B cell (primary cell): ENCODE data around the gene UBR3. TPM values are rescaled to one million over a fixed set of nuclear protein-coding genes. Genes with fewer than 3 reads are reported as not detected.

Experiments used
- ATAC-seq: fragments of 200-7000 bp; cut with Tn5 transposase; one replicate; pipeline ENCODE4 v1.10.0; 2021; ENCODE audit warnings: low read depth, mild to moderate bottlenecking, moderate number of reproducible peaks, moderate library complexity
- CTCF ChIA-PET: fragments of 350-600 bp; sonication (Branson Sonifier 250); formaldehyde crosslinking; loops from one replicate; lab custom pipeline; 2021; ENCODE audit warnings: antibody characterized with exemption, inconsistent platforms; lab: Charles Lee
- POLR2A ChIA-PET: fragments of 350-600 bp; sonication (Branson Sonifier 250); formaldehyde crosslinking; loops from one replicate; lab custom pipeline; 2021; ENCODE audit warnings: antibody characterized with exemption; lab: Charles Lee
- DNase-seq: peaks from one replicate; pipeline ENCODE4 v3.0.0; 2013
- H2AFZ ChIP-seq: 2 replicates; pipeline ENCODE4 v1.6.1; 2012; ENCODE audit warnings: mild to moderate bottlenecking, low read depth, low read length; ENCODE audit not compliant: insufficient read depth, poor library complexity, severe bottlenecking
- H3K27ac ChIP-seq, 2 donors: 1 replicate in 1 of 2; 2 replicates in 1 of 2; pipeline ENCODE4 v1.5.1; 2012 to 2013; ENCODE audit warnings: low read length in 2 of 2, mild to moderate bottlenecking in 2 of 2, moderate library complexity in 1 of 2
- H3K27me3 ChIP-seq, 4 experiments: fragments of 200-600 bp in 1 of 4; sonication (generic) in 1 of 4; replicated peaks in 1 of 4; 1 replicate in 2 of 4; 2 replicates in 2 of 4; pipeline versions ENCODE4 v1.6.1 to v1.7.0; 2013 to 2016; ENCODE audit warnings: low read length in 3 of 4, mild to moderate bottlenecking in 2 of 4, mixed read lengths in 1 of 4, moderate library complexity in 1 of 4; ENCODE audit not compliant: insufficient read depth in 4 of 4, control insufficient read depth in 3 of 4; ENCODE audit errors: control extremely low read depth in 1 of 4
- H3K36me3 ChIP-seq, 2 experiments: replicated peaks in 1 of 2; 1 replicate in 1 of 2; 2 replicates in 1 of 2; pipeline versions ENCODE4 v1.6.1 to v1.7.1; 2013; ENCODE audit warnings: low read length in 1 of 2; ENCODE audit not compliant: insufficient read depth in 2 of 2, control insufficient read depth in 1 of 2; ENCODE audit errors: control extremely low read depth in 1 of 2, extremely low read depth in 1 of 2
- H3K4me1 ChIP-seq, 2 donors: fragments of 200-600 bp in 1 of 2; sonication (generic) in 1 of 2; 1 replicate in 1 of 2; 2 replicates in 1 of 2; pipeline versions ENCODE4 v1.5.1 to v1.6.1; 2013 to 2017; ENCODE audit warnings: low read length in 2 of 2; ENCODE audit not compliant: control insufficient read depth in 2 of 2, insufficient read depth in 2 of 2
- H3K4me2 ChIP-seq: replicated peaks from 2 replicates; pipeline ENCODE3; 2012; ENCODE audit warnings: mild to moderate bottlenecking, low read depth, low read length; ENCODE audit not compliant: poor library complexity, severe bottlenecking
- H3K4me3 ChIP-seq, 5 experiments: fragments of 200-600 bp in 1 of 5; sonication (generic) in 1 of 5; 1 replicate in 3 of 5; 2 replicates in 2 of 5; pipeline versions ENCODE4 v1.5.1 to v1.7.0; 2011 to 2016; ENCODE audit warnings: low read length in 4 of 5, mild to moderate bottlenecking in 4 of 5, low read depth in 2 of 5, control low read depth in 1 of 5, moderate library complexity in 1 of 5; ENCODE audit not compliant: insufficient read depth in 1 of 5; ENCODE audit errors: control extremely low read depth in 1 of 5, extremely low read depth in 1 of 5
- H3K79me2 ChIP-seq: fragments of 200-600 bp; sonication (generic); one replicate; pipeline ENCODE4 v1.6.0; 2016; ENCODE audit warnings: low read length; ENCODE audit not compliant: control insufficient read depth, insufficient read depth
- H3K9ac ChIP-seq: fragments of 200-600 bp; sonication (generic); 2 replicates; pipeline ENCODE4 v1.6.1; 2017; ENCODE audit warnings: mild to moderate bottlenecking, low read length, moderate library complexity
- H3K9me3 ChIP-seq, 3 donors: one replicate each; pipeline versions ENCODE4 v1.6.1 to v1.7.1; 2013; ENCODE audit warnings: low read length in 2 of 3; ENCODE audit not compliant: control insufficient read depth in 2 of 3, insufficient read depth in 1 of 3; ENCODE audit errors: control extremely low read depth in 1 of 3
- H4K20me1 ChIP-seq: 2 replicates; pipeline ENCODE4 v1.6.0; 2012; ENCODE audit warnings: mild to moderate bottlenecking, low read length; ENCODE audit not compliant: insufficient read depth, control insufficient read depth, poor library complexity, severe bottlenecking
- H3K27ac Mint-ChIP-seq: one replicate; pipeline ENCODE4 v1.8.0; 2021; ENCODE audit warnings: mixed read lengths
- H3K27me3 Mint-ChIP-seq: one replicate; pipeline ENCODE4 v1.8.0; 2021; ENCODE audit warnings: mixed read lengths
- H3K4me1 Mint-ChIP-seq: one replicate; pipeline ENCODE4 v1.8.0; 2021; ENCODE audit warnings: mixed read lengths
- H3K4me3 Mint-ChIP-seq: one replicate; pipeline ENCODE4 v1.8.0; 2021; ENCODE audit warnings: mixed read lengths
- H3K9me3 Mint-ChIP-seq: one replicate; pipeline ENCODE4 v1.8.0; 2022; ENCODE audit warnings: mixed read lengths; ENCODE audit not compliant: insufficient read depth
- CTCF ChIP-seq: fragments of 200-600 bp; IDR thresholded peaks from one replicate; pipeline ENCODE4 v1.8.0; 2022; ENCODE audit warnings: antibody characterized with exemption, mild to moderate bottlenecking
- EZH2 ChIP-seq: IDR thresholded peaks from 2 replicates; pipeline ENCODE4 v1.6.1; 2012; ENCODE audit warnings: borderline replicate concordance, low read depth, mild to moderate bottlenecking, moderate library complexity, low read length; ENCODE audit not compliant: insufficient read depth, poor library complexity, severe bottlenecking
- WGBS: methylation state at CpG from one replicate; pipeline ENCODE4 v1.1.5; 2013; ENCODE audit warnings: missing lambda C conversion rate; ENCODE audit not compliant: insufficient coverage; 5-methylcytosine and 5-hydroxymethylcytosine counted together
- intact Hi-C: fragments of 100-400 bp; cut with micrococcal nuclease; formaldehyde crosslinking; loops from one replicate; pipeline ENCODE4 v1.10.0; 2022
- polyA plus RNA-seq: library from polyadenylated mRNA; depleted of rRNA; stranded (reverse); fragments of >200 nt; gene quantifications from 2 replicates; pipeline ENCODE4 v1.2.3, GENCODE V29; 2012
- total RNA-seq, 2 donors: library from RNA; stranded (reverse); fragments of 120-200 nt in 1 of 2; gene quantifications; 1 replicate in 1 of 2; 2 replicates in 1 of 2; pipeline versions ENCODE4 v1.2.3 to v1.2.4, GENCODE V29; 2013 to 2022

UBR3 gene
- total and polyA plus RNA-seq, 2 donors (not counting 1 experiment from before 2014, with no cell fraction given): 5.9 to 58.1 TPM

GRCh38 chr2:169984145-169984544 is 156.9 kb downstream of the UBR3 start:
- no peaks in the 10 kb centered on the region for H3K79me2 ChIP-seq
- no peak for ATAC-seq

GRCh38 chr2:169994752-169995151 is 167.5 kb downstream of the UBR3 start:
- Histone ChIP-seq H3K9ac (no peak overlapping the region), H3K4me2 (no peak overlapping the region), H3K79me2 (no peaks in the 10 kb centered on the region), H3K4me3 (no peak overlapping the region), H3K9me3 (peaks cover 6 to 13% (median 6%) of the 10 kb centered on the region in 3 donors), H3K27ac (no peak overlapping the region), H3K27me3 (no peaks in the 10 kb centered on the region), H2AFZ (no peak overlapping the region), H3K36me3 (peaks cover 2 to 11% of the 10 kb centered on the region in 2 experiments), H3K4me1 (no peaks in the 10 kb centered on the region), H4K20me1 (no peaks in the 10 kb centered on the region)
- H3K27me3 Mint-ChIP-seq: no peaks in the 10 kb centered on the region
- TF ChIP-seq EZH2: no peak
- TF ChIP-seq CTCF: no peak
- intact Hi-C loops: no loop called here
- H3K9me3 Mint-ChIP-seq: peaks cover 2% of the 10 kb centered on the region
- no peaks in the 10 kb centered on the region for H3K4me1 Mint-ChIP-seq
- ChIA-PET POLR2A (no interaction called here), CTCF (no interaction called here)
- WGBS: 83% methylated on average over 1 of the region's 2 CpGs
- H3K4me3 Mint-ChIP-seq: no peak overlapping the region
- no peak for DNase-seq
- no peak overlapping the region for H3K27ac Mint-ChIP-seq
- ATAC-seq: no peak

More at GRCh38 chr2:169984145-169984544, 156.9 kb downstream of the UBR3 start:
- ChIA-PET CTCF (no interaction called here), POLR2A (no interaction called here)
- H3K27me3 ChIP-seq: no peaks in the 10 kb centered on the region
- DNase-seq: no peak
- no peaks in the 10 kb centered on the region for H4K20me1 ChIP-seq
- no peak overlapping the region for H3K27ac ChIP-seq
- Mint-ChIP-seq H3K27ac (no peak overlapping the region), H3K9me3 (no peaks in the 10 kb centered on the region), H3K4me1 (peaks cover 4% of the 10 kb centered on the region), H3K4me3 (no peak overlapping the region), H3K27me3 (no peaks in the 10 kb centered on the region)
- no peak overlapping the region for H3K4me3 ChIP-seq
- intact Hi-C loops: no loop called here
- H3K9ac ChIP-seq: no peak overlapping the region
- H3K9me3 ChIP-seq: no peaks in the 10 kb centered on the region
- no peaks in the 10 kb centered on the region for H3K4me1 ChIP-seq
- H3K4me2 ChIP-seq: no peak overlapping the region
- peaks cover 3 to 7% of the 10 kb centered on the region in 2 experiments for H3K36me3 ChIP-seq
- TF ChIP-seq CTCF: no peak
- no peak overlapping the region for H2AFZ ChIP-seq
